Dedifferentiated amniotic fluid mesenchymal stem cell (primary cell): ENCODE results near the gene KIAA0753.
A peak's percentile ranks its signal among the peaks of the same experiment; 100 is the strongest.

Experiments used
- DNase-seq: peaks from one replicate; pipeline ENCODE4 v3.0.0-alpha.2; 2016; ENCODE audit errors: extremely low spot score

KIAA0753 gene

GRCh38 chr17:6640536-6641246 lies at the start of gene KIAA0753, which contains the start of gene TXNDC17:
Gene KIAA0753 (minus strand): TSS chr17:6640711. CDS start chr17:6635103, 5,608 bp downstream.
Gene TXNDC17 (plus strand): TSS chr17:6641060. CDS start chr17:6641083, 23 bp downstream.
- peak; percentile 87 for DNase-seq

GRCh38 chr17:6688944-6689343 lies 48.4 kb upstream of the KIAA0753 start:
- no peak for DNase-seq

GRCh38 chr17:6686026-6686425 lies 45.5 kb upstream of the KIAA0753 start:
- DNase-seq = no peak

GRCh38 chr17:6684881-6685767 lies 44.6 kb upstream of the KIAA0753 start:
- DNase-seq = no peak

GRCh38 chr17:6684460-6684783 lies 43.9 kb upstream of the KIAA0753 start:
- DNase-seq = no peak

GRCh38 chr17:6683730-6684459 lies 43.4 kb upstream of the KIAA0753 start:
- no peak for DNase-seq

- DNase-seq = no peak
Observed at GRCh38 chr17:6683081-6683684, 42.7 kb upstream of the KIAA0753 start.

GRCh38 chr17:6682339-6682738 lies 41.8 kb upstream of the KIAA0753 start:
- DNase-seq = no peak

GRCh38 chr17:6681671-6682070 lies 41.2 kb upstream of the KIAA0753 start:
- DNase-seq = no peak

GRCh38 chr17:6681176-6681575 lies 40.7 kb upstream of the KIAA0753 start:
- no peak for DNase-seq

GRCh38 chr17:6679241-6679640 lies 38.7 kb upstream of the KIAA0753 start:
- no peak for DNase-seq

- no peak for DNase-seq
Observed at GRCh38 chr17:6677946-6678345, 37.4 kb upstream of the KIAA0753 start.

GRCh38 chr17:6677158-6677831 lies 36.8 kb upstream of the KIAA0753 start:
- DNase-seq = no peak

- DNase-seq = no peak
Observed at GRCh38 chr17:6676802-6677157, 36.3 kb upstream of the KIAA0753 start.

GRCh38 chr17:6675201-6675825 lies 34.8 kb upstream of the KIAA0753 start:
- DNase-seq = no peak

GRCh38 chr17:6674586-6674985 lies 34.1 kb upstream of the KIAA0753 start:
- no peak for DNase-seq

GRCh38 chr17:6671431-6671830 lies 30.9 kb upstream of the KIAA0753 start:
- no peak for DNase-seq

- DNase-seq = no peak
Observed at GRCh38 chr17:6670999-6671398, 30.5 kb upstream of the KIAA0753 start.

- DNase-seq = no peak
Observed at GRCh38 chr17:6670571-6670970, 30.1 kb upstream of the KIAA0753 start.

GRCh38 chr17:6669479-6670212 lies 29.1 kb upstream of the KIAA0753 start:
- no peak for DNase-seq
